K562 (cell line): ENCODE measurements around the gene FUNDC2. TPM values are rescaled to one million over a fixed set of nuclear protein-coding genes. Genes with fewer than 3 reads are reported as not detected.

Experiments
- BMI1 ChIP-seq: fragments of 150-350 bp; IDR thresholded peaks from 2 replicates; pipeline ENCODE4 v1.6.1; 2014; ENCODE audit warnings: low read length
- CBFB ChIP-seq: sonication (generic); formaldehyde crosslinking; IDR thresholded peaks from 2 replicates; pipeline ENCODE4 v1.4.0; 2020; ENCODE audit warnings: mild to moderate bottlenecking, missing genetic modification reagents
- CBX8 ChIP-seq: fragments of 200-600 bp; sonication (generic); IDR thresholded peaks from 2 replicates; pipeline ENCODE4 v1.6.1; 2012; ENCODE audit warnings: borderline replicate concordance, mixed run types, low read depth, mild to moderate bottlenecking, moderate library complexity, mixed read lengths, low read length, control low read depth, inconsistent platforms; ENCODE audit not compliant: poor library complexity, severe bottlenecking; ENCODE audit errors: extremely low read depth
- ESRRA ChIP-seq: fragments of 450-650 bp; IDR thresholded peaks from 2 replicates; pipeline ENCODE4 v1.6.1; 2014; ENCODE audit warnings: low read depth, mild to moderate bottlenecking, moderate library complexity, borderline replicate concordance
- GATA2 ChIP-seq: sonication (generic); formaldehyde crosslinking; IDR thresholded peaks from 2 replicates; pipeline ENCODE4 v1.4.0; 2020; ENCODE audit warnings: mild to moderate bottlenecking, missing genetic modification reagents
- MEIS2 ChIP-seq: fragments of 450-650 bp; IDR thresholded peaks from 2 replicates; pipeline ENCODE4 v1.6.1; 2014; ENCODE audit warnings: mild to moderate bottlenecking; ENCODE audit not compliant: partially characterized antibody
- MTA3 ChIP-seq: fragments of 450-650 bp; formaldehyde crosslinking; IDR thresholded peaks from 2 replicates; pipeline ENCODE4 v1.6.1; 2017; ENCODE audit warnings: mild to moderate bottlenecking, borderline replicate concordance
- NEUROD1 ChIP-seq: fragments of 150-350 bp; IDR thresholded peaks from 2 replicates; pipeline ENCODE4 v1.6.1; 2014; ENCODE audit warnings: borderline replicate concordance, low read length, low read depth; ENCODE audit not compliant: partially characterized antibody
- NR2C2 ChIP-seq, 2 experiments: fragments of 200-800 bp in 1 of 2; sonication (Bioruptor generic) in 1 of 2; sonication (generic) in 1 of 2; formaldehyde crosslinking in 1 of 2; IDR thresholded peaks; 2 replicates each; pipeline versions ENCODE4 v1.6.1 to v1.8.0; 2016 to 2022; ENCODE audit warnings: mild to moderate bottlenecking in 1 of 2, missing compliant biosample characterization in 1 of 2, missing genetic modification characterization in 1 of 2, missing genetic modification reagents in 1 of 2
- PCBP1 ChIP-seq: fragments of 200-400 bp; formaldehyde crosslinking; IDR thresholded peaks from 2 replicates; pipeline ENCODE4 v1.6.1; 2018; ENCODE audit warnings: mild to moderate bottlenecking, low read depth, low read length; ENCODE audit not compliant: poor library complexity, severe bottlenecking
- PCBP2 ChIP-seq: fragments of 200-400 bp; formaldehyde crosslinking; IDR thresholded peaks from 2 replicates; pipeline ENCODE4 v1.6.1; 2018; ENCODE audit warnings: low read length, low read depth, mild to moderate bottlenecking, moderate library complexity; ENCODE audit not compliant: poor library complexity, severe bottlenecking
- PURB ChIP-seq: sonication (generic); formaldehyde crosslinking; IDR thresholded peaks from 2 replicates; pipeline ENCODE4 v1.9.0; 2021; ENCODE audit warnings: low read depth, mild to moderate bottlenecking, missing genetic modification reagents
- RCOR1 ChIP-seq, 2 experiments: IDR thresholded peaks; 2 replicates each; pipeline ENCODE4 v1.6.1; 2012; ENCODE audit warnings: low read depth in 2 of 2, low read length in 2 of 2, borderline replicate concordance in 1 of 2, improper control_type of control experiment in 1 of 2
- SAFB ChIP-seq: fragments of 200-400 bp; formaldehyde crosslinking; IDR thresholded peaks from 2 replicates; pipeline ENCODE4 v1.6.1; 2017; ENCODE audit warnings: low read depth, low read length, borderline replicate concordance
- SMAD3 ChIP-seq: fragments of 450-650 bp; formaldehyde crosslinking; conservative IDR thresholded peaks from 2 replicates; pipeline ENCODE4 v1.4.0; 2020; ENCODE audit warnings: mild to moderate bottlenecking
- SMAD4 ChIP-seq: fragments of 250-450 bp; sonication (Bioruptor Pico); conservative IDR thresholded peaks from 2 replicates; pipeline ENCODE4 v1.8.0; 2021; ENCODE audit warnings: inconsistent platforms, mild to moderate bottlenecking, moderate library complexity
- TEAD4 ChIP-seq, 2 experiments: sonication (generic) in 1 of 2; formaldehyde crosslinking in 1 of 2; IDR thresholded peaks; 2 replicates each; pipeline versions ENCODE4 v1.6.1 to v1.8.0; 2012 to 2022; ENCODE audit warnings: borderline replicate concordance in 1 of 2, inconsistent platforms in 1 of 2, low read length in 1 of 2, mild to moderate bottlenecking in 1 of 2, missing genetic modification reagents in 1 of 2
- VEZF1 ChIP-seq: fragments of 200-800 bp; sonication (Bioruptor generic); IDR thresholded peaks from 2 replicates; pipeline ENCODE4 v1.6.1; 2017; ENCODE audit warnings: missing genetic modification characterization, missing compliant biosample characterization
- WHSC1 ChIP-seq: IDR thresholded peaks from one replicate; pipeline ENCODE4 v1.6.1; 2012; ENCODE audit warnings: low read length, control low read depth, inconsistent platforms
- YBX1 ChIP-seq: fragments of 450-650 bp; IDR thresholded peaks from 2 replicates; pipeline ENCODE4 v1.7.1; 2016; ENCODE audit warnings: mild to moderate bottlenecking
- ZBTB8A ChIP-seq: fragments of 450-650 bp; IDR thresholded peaks from 2 replicates; pipeline ENCODE4 v1.6.1; 2018; ENCODE audit warnings: mild to moderate bottlenecking, moderate library complexity; ENCODE audit not compliant: partially characterized antibody
- ZNF174 ChIP-seq: fragments of 250-450 bp; sonication (Bioruptor Pico); IDR thresholded peaks from 2 replicates; pipeline ENCODE4 v1.4.0; 2020; ENCODE audit warnings: mild to moderate bottlenecking
- ZNF639 ChIP-seq, 2 experiments: fragments of 200-800 bp in 1 of 2; sonication (Bioruptor generic) in 1 of 2; sonication (generic) in 1 of 2; formaldehyde crosslinking in 1 of 2; IDR thresholded peaks in 1 of 2; conservative IDR thresholded peaks in 1 of 2; 2 replicates each; pipeline versions ENCODE4 v1.5.0 to v1.6.1; 2016 to 2020; ENCODE audit warnings: missing compliant biosample characterization in 1 of 2, missing genetic modification characterization in 1 of 2, missing genetic modification reagents in 1 of 2
- ZNF717 ChIP-seq: fragments of 250-450 bp; sonication (Bioruptor Pico); IDR thresholded peaks from 2 replicates; pipeline ENCODE4 v1.5.0; 2021
- polyA plus RNA-seq, 8 experiments: library from polyadenylated mRNA; depleted of rRNA in 4 of 8; stranded (reverse) in 5 of 8; unstranded in 3 of 8; fragments of >200 nt; fragmentation: Nextera tagmentation in 2 of 8; fragmentation: Illumina TruSeq in 1 of 8; extraction: Ambion mirVana in 2 of 8; extraction: Trizol in 1 of 8; gene quantifications; 2 replicates each; pipeline versions ENCODE4 v1.2.1 to v1.2.3, GENCODE V29; 2011 to 2014; ENCODE audit warnings: inconsistent platforms in 1 of 8, missing spikeins in 1 of 8
- total RNA-seq, 7 experiments: library from RNA; depleted of rRNA in 6 of 7; stranded (reverse); fragments of >200 nt in 6 of 7; fragmentation: Illumina TruSeq in 2 of 7; extraction: Trizol in 2 of 7; gene quantifications; 2 replicates each; pipeline versions ENCODE4 v1.2.1 to v1.2.3, GENCODE V29; 2011 to 2021; ENCODE audit warnings: low replicate concordance in 1 of 7

Gene FUNDC2
- total and polyA plus RNA-seq, 9 of the 15 experiments (the other 6 are each of a cell fraction or from before 2014, with no cell fraction given) = 50.6 to 235 (median 123) TPM

- TF ChIP-seq RCOR1 (IDR thresholded peaks at IDR 0.05; ENCODE audit: borderline replicate concordance in 1 of 2, low read depth in 2 of 2, low read length in 2 of 2) = peak in 1 of 2 experiments; percentile 1; a peak in 2 of 4 replicates
- TF ChIP-seq ZNF639 (CRISPR knock-in tag; conservative IDR thresholded peaks at IDR 0.05 in 1 of 2, IDR thresholded peaks at IDR 0.05 in 1 of 2) = peak in 1 of 2 experiments; percentile 99; a peak in 2 of 4 replicates
- peak; percentile 82; the same call in 1 of the 2 replicates for TF ChIP-seq MTA3
- peak; percentile 97 for TF ChIP-seq VEZF1 (CRISPR knock-in tag)
- no peak for TF ChIP-seq ZNF717 (CRISPR knock-in tag)
- TF ChIP-seq ZNF174 (CRISPR knock-in tag) = no peak
- TF ChIP-seq CBFB = no peak
- TF ChIP-seq SAFB = peak; percentile 94
- TF ChIP-seq PCBP2 = no peak
- TF ChIP-seq GATA2 = peak; percentile 30; the same call in 1 of the 2 replicates
- TF ChIP-seq NR2C2 (CRISPR knock-in tag; IDR thresholded peaks at IDR 0.05) = peak; percentile 54; the same call in 1 of the 2 replicates
- TF ChIP-seq NR2C2 (tag; IDR thresholded peaks at IDR 0.05) = peak; percentile 40; the same call in 1 of the 2 replicates
- TF ChIP-seq SMAD3 (CRISPR knock-in tag) = no peak
- TF ChIP-seq MEIS2 = peak; percentile 68
- no peak for TF ChIP-seq CBX8
- no peak for TF ChIP-seq YBX1
- peak; percentile 97 for TF ChIP-seq ESRRA
- TF ChIP-seq ZBTB8A = no peak
- no peak for TF ChIP-seq BMI1
- peak; percentile 80 for TF ChIP-seq PCBP1
- no peak for TF ChIP-seq WHSC1
- TF ChIP-seq SMAD4 = peak; percentile 86
- TF ChIP-seq PURB = no peak
- peak; percentile 15 for TF ChIP-seq NEUROD1
- TF ChIP-seq TEAD4 (IDR thresholded peaks at IDR 0.05; ENCODE audit: low read length) = no peak
- no peak for TF ChIP-seq TEAD4 (CRISPR knock-in tag; IDR thresholded peaks at IDR 0.05; ENCODE audit: borderline replicate concordance)
These were observed at the start of gene FUNDC2 (continued) for GRCh38 chrX:155026727-155027508.
